GM23338 (cell line): Measurements from ENCODE around the gene RIOX2. TPM values are rescaled to one million over a fixed set of nuclear protein-coding genes. Genes with fewer than 3 reads are reported as not detected.

ENCODE experiments used
- ATAC-seq: fragments of 200-7000 bp; cut with Tn5 transposase; 3 replicates; pipeline ENCODE4 v1.9.1; 2020
- DNase-seq: peaks from one replicate; pipeline ENCODE4 v3.0.0-alpha.2; 2015; ENCODE audit warnings: low spot score
- H2AFZ ChIP-seq: fragments of 200-600 bp; sonication (generic); 2 replicates; pipeline ENCODE4 v1.8.0; 2016; ENCODE audit warnings: antibody characterized with exemption, mild to moderate bottlenecking, moderate library complexity
- H3F3A ChIP-seq: fragments of 200-600 bp; sonication (generic); replicated peaks from 2 replicates; pipeline ENCODE4 v1.8.0; 2017; ENCODE audit warnings: antibody characterized with exemption, mixed run types, low read depth
- H3K27ac ChIP-seq: fragments of 200-600 bp; sonication (generic); 2 replicates; pipeline ENCODE4 v1.6.1; 2016; ENCODE audit warnings: low read depth
- H3K27me3 ChIP-seq: fragments of 200-600 bp; sonication (generic); 2 replicates; pipeline ENCODE4 v1.8.0; 2016; ENCODE audit warnings: mild to moderate bottlenecking, mixed run types, moderate library complexity; ENCODE audit not compliant: insufficient read depth
- H3K36me3 ChIP-seq: fragments of 200-600 bp; sonication (generic); 2 replicates; pipeline ENCODE4 v1.8.0; 2016; ENCODE audit warnings: mild to moderate bottlenecking; ENCODE audit not compliant: insufficient read depth
- H3K4me1 ChIP-seq: fragments of 200-600 bp; sonication (generic); 2 replicates; pipeline ENCODE4 v1.8.0; 2016; ENCODE audit warnings: mild to moderate bottlenecking, moderate library complexity; ENCODE audit not compliant: insufficient read depth
- H3K4me2 ChIP-seq: fragments of 200-600 bp; sonication (generic); 2 replicates; pipeline ENCODE4 v1.7.1; 2017; ENCODE audit warnings: mixed run types
- H3K4me3 ChIP-seq: fragments of 200-600 bp; sonication (generic); 2 replicates; pipeline ENCODE4 v1.6.1; 2016; ENCODE audit warnings: mixed run types
- H3K79me2 ChIP-seq: fragments of 200-600 bp; sonication (generic); replicated peaks from 2 replicates; pipeline ENCODE4 v1.8.0; 2017; ENCODE audit warnings: mild to moderate bottlenecking; ENCODE audit not compliant: insufficient read depth
- H3K9me2 ChIP-seq: fragments of 200-600 bp; sonication (generic); 2 replicates; pipeline ENCODE4 v1.8.0; 2017; ENCODE audit not compliant: insufficient read depth
- H4K20me1 ChIP-seq: fragments of 200-600 bp; sonication (generic); replicated peaks from 2 replicates; pipeline ENCODE4 v1.8.0; 2017; ENCODE audit warnings: mild to moderate bottlenecking; ENCODE audit not compliant: insufficient read depth
- H3K27ac Mint-ChIP-seq: 2 replicates; pipeline ENCODE4 v1.8.0; 2020; ENCODE audit warnings: inconsistent platforms, mild to moderate bottlenecking, moderate library complexity, mixed read lengths
- H3K27me3 Mint-ChIP-seq: 3 replicates; pipeline ENCODE4 v1.8.0; 2022; ENCODE audit warnings: low read depth, mild to moderate bottlenecking, moderate library complexity, mixed read lengths, inconsistent platforms; ENCODE audit not compliant: insufficient read depth, poor library complexity
- H3K36me3 Mint-ChIP-seq: 3 replicates; pipeline ENCODE4 v1.8.0; 2021; ENCODE audit warnings: low read depth, mild to moderate bottlenecking, inconsistent platforms, moderate library complexity, mixed read lengths
- H3K4me1 Mint-ChIP-seq: 3 replicates; pipeline ENCODE4 v1.8.0; 2020; ENCODE audit warnings: mild to moderate bottlenecking, inconsistent platforms, mixed read lengths
- H3K4me3 Mint-ChIP-seq: 3 replicates; pipeline ENCODE4 v1.8.0; 2021; ENCODE audit warnings: moderate library complexity, mild to moderate bottlenecking, inconsistent platforms, mixed read lengths
- H3K9me3 Mint-ChIP-seq: 3 replicates; pipeline ENCODE4 v1.8.0; 2020; ENCODE audit warnings: moderate library complexity, mild to moderate bottlenecking, inconsistent platforms, mixed read lengths
- EZH2phosphoT487 ChIP-seq: fragments of 200-600 bp; sonication (generic); IDR thresholded peaks from one replicate; pipeline ENCODE4 v1.8.1; 2018; ENCODE audit warnings: antibody characterized with exemption; ENCODE audit not compliant: unreplicated experiment
- JUNB ChIP-seq: IDR thresholded peaks from one replicate; pipeline ENCODE4 v1.6.1; 2016; ENCODE audit warnings: antibody characterized with exemption; ENCODE audit not compliant: unreplicated experiment
- NANOG ChIP-seq: IDR thresholded peaks from 2 replicates; pipeline ENCODE4 v1.6.1; 2016; ENCODE audit warnings: antibody characterized with exemption, borderline replicate concordance
- ZNF114 ChIP-seq: fragments of 250-450 bp; sonication (Bioruptor Pico); IDR thresholded peaks from 2 replicates; pipeline ENCODE4 v1.5.0; 2020; ENCODE audit warnings: mild to moderate bottlenecking, moderate library complexity
- polyA plus RNA-seq: library from polyadenylated mRNA; unstranded; fragments of >200 nt; fragmentation: Nextera tagmentation; extraction: Ambion mirVana; gene quantifications from 2 replicates; pipeline ENCODE4 v1.2.1, GENCODE V29; 2016
- total RNA-seq: library from RNA; depleted of rRNA; stranded (reverse); fragments of >200 nt; shearing (Covaris generic); gene quantifications from 2 replicates; pipeline ENCODE4 v1.2.3, GENCODE V29; 2014
- TF ChIP-seq, protein P1 (sequence below): fragments of 250-450 bp; sonication (Bioruptor Pico); IDR thresholded peaks from 2 replicates; pipeline ENCODE4 v1.5.0; 2020; ENCODE audit warnings: mild to moderate bottlenecking, moderate library complexity
- TF ChIP-seq, protein P2 (sequence below), 2 experiments: fragments of 200-600 bp in 1 of 2; sonication (generic) in 1 of 2; conservative IDR thresholded peaks; 2 replicates each; pipeline versions ENCODE4 v1.5.1 to v1.6.1; 2016 to 2017; ENCODE audit warnings: antibody characterized with exemption in 2 of 2, low read depth in 2 of 2, mild to moderate bottlenecking in 2 of 2, moderate library complexity in 1 of 2

The RIOX2 gene
- total and polyA plus RNA-seq, 2 experiments from 2014 or later = 9.0 to 10.7 TPM

DNA sequence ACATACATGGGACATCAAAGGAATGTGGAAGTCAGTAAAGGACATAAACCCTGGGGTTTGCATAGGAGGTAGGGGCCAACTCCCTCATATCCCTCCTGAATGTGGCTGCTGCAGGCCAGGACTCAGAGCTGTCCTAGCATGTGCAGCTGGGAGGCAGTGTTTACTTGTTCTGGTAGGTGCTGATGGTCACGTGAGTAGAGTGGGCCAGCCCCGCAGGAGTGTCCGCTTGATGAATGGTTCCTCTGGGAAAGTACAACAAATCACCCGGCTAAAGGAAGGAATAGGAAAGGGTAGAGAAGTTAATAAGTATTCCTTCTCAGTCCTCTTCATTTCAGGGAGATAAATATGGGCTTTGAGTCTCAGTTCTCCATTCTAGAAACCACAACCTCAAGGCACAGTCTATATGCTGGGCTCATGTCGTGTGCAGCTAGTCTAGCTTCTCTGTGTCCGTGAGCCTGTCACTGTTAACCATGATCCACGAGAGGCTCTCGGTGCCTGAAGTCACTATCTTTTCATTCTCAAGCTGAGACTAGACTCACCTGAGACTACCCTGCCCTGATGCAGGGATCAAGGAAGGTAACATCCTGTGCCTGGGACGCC lies 17.9 kb downstream of the RIOX2 start:
- peak; percentile 47; the same call in 2 of the 3 replicates for ATAC-seq
- H3K27me3 Mint-ChIP-seq = no peaks in the 10 kb centered on the region
- H3K4me3 Mint-ChIP-seq = no peak overlapping the region

DNA sequence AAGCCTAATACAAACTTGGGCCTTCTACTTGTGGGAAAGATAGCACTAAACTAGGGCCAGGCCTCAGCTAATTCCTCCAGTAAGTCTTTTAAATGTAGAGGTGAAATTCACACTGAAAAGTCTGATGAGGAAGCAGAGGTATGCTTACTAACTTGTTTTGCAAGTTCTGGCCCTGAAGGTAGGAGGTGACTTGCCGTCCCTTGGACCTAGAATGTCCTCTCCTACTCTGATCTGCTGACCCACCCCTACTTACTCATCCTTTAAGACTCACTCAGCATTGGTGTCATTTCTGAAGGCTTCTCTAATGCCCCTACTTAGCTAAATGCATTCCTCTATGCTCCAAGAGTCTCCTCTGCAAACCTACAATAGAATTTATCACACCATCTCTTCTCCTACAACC lies 19.4 kb downstream of the RIOX2 start:
- Histone ChIP-seq H4K20me1 (no peaks in the 10 kb centered on the region; the same call in 1 of the 2 replicates), H3K4me3 (no peak overlapping the region), H3K4me2 (no peak overlapping the region), H3K36me3 (0 out of 2 replicates have a peak, but pooled peaks cover 3% of the 10 kb centered on the region), H3K4me1 (no peaks in the 10 kb centered on the region), H2AFZ (no peak overlapping the region), H3K9me2 (no peaks in the 10 kb centered on the region), H3K27me3 (no peaks in the 10 kb centered on the region), H3F3A (no peaks in the 10 kb centered on the region), H3K79me2 (no peaks in the 10 kb centered on the region), H3K27ac (no peak overlapping the region)
- Mint-ChIP-seq H3K36me3 (peaks cover 18% of the 10 kb centered on the region), H3K4me3 (no peak overlapping the region), H3K27me3 (no peaks in the 10 kb centered on the region), H3K4me1 (peaks cover 3% of the 10 kb centered on the region; the same call in 2 of the 3 replicates), H3K27ac (no peak overlapping the region), H3K9me3 (no peaks in the 10 kb centered on the region)
- no peak for DNase-seq
- no peak for ATAC-seq
- TF ChIP-seq ZNF114 (CRISPR knock-in tag) = no peak
- TF ChIP-seq, protein P1, sequence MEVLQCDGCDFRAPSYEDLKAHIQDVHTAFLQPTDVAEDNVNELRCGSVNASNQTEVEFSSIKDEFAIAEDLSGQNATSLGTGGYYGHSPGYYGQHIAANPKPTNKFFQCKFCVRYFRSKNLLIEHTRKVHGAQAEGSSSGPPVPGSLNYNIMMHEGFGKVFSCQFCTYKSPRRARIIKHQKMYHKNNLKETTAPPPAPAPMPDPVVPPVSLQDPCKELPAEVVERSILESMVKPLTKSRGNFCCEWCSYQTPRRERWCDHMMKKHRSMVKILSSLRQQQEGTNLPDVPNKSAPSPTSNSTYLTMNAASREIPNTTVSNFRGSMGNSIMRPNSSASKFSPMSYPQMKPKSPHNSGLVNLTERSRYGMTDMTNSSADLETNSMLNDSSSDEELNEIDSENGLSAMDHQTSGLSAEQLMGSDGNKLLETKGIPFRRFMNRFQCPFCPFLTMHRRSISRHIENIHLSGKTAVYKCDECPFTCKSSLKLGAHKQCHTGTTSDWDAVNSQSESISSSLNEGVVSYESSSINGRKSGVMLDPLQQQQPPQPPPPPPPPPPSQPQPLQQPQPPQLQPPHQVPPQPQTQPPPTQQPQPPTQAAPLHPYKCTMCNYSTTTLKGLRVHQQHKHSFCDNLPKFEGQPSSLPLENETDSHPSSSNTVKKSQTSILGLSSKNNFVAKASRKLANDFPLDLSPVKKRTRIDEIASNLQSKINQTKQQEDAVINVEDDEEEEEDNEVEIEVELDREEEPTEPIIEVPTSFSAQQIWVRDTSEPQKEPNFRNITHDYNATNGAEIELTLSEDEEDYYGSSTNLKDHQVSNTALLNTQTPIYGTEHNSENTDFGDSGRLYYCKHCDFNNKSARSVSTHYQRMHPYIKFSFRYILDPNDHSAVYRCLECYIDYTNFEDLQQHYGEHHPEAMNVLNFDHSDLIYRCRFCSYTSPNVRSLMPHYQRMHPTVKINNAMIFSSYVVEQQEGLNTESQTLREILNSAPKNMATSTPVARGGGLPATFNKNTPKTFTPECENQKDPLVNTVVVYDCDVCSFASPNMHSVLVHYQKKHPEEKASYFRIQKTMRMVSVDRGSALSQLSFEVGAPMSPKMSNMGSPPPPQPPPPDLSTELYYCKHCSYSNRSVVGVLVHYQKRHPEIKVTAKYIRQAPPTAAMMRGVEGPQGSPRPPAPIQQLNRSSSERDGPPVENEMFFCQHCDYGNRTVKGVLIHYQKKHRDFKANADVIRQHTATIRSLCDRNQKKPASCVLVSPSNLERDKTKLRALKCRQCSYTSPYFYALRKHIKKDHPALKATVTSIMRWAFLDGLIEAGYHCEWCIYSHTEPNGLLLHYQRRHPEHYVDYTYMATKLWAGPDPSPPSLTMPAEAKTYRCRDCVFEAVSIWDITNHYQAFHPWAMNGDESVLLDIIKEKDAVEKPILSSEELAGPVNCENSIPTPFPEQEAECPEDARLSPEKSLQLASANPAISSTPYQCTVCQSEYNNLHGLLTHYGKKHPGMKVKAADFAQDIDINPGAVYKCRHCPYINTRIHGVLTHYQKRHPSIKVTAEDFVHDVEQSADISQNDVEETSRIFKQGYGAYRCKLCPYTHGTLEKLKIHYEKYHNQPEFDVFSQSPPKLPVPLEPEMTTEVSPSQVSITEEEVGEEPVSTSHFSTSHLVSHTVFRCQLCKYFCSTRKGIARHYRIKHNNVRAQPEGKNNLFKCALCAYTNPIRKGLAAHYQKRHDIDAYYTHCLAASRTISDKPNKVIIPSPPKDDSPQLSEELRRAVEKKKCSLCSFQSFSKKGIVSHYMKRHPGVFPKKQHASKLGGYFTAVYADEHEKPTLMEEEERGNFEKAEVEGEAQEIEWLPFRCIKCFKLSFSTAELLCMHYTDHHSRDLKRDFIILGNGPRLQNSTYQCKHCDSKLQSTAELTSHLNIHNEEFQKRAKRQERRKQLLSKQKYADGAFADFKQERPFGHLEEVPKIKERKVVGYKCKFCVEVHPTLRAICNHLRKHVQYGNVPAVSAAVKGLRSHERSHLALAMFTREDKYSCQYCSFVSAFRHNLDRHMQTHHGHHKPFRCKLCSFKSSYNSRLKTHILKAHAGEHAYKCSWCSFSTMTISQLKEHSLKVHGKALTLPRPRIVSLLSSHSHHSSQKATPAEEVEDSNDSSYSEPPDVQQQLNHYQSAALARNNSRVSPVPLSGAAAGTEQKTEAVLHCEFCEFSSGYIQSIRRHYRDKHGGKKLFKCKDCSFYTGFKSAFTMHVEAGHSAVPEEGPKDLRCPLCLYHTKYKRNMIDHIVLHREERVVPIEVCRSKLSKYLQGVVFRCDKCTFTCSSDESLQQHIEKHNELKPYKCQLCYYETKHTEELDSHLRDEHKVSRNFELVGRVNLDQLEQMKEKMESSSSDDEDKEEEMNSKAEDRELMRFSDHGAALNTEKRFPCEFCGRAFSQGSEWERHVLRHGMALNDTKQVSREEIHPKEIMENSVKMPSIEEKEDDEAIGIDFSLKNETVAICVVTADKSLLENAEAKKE = no peak
- no peak for TF ChIP-seq JUNB
- TF ChIP-seq, protein P2, sequence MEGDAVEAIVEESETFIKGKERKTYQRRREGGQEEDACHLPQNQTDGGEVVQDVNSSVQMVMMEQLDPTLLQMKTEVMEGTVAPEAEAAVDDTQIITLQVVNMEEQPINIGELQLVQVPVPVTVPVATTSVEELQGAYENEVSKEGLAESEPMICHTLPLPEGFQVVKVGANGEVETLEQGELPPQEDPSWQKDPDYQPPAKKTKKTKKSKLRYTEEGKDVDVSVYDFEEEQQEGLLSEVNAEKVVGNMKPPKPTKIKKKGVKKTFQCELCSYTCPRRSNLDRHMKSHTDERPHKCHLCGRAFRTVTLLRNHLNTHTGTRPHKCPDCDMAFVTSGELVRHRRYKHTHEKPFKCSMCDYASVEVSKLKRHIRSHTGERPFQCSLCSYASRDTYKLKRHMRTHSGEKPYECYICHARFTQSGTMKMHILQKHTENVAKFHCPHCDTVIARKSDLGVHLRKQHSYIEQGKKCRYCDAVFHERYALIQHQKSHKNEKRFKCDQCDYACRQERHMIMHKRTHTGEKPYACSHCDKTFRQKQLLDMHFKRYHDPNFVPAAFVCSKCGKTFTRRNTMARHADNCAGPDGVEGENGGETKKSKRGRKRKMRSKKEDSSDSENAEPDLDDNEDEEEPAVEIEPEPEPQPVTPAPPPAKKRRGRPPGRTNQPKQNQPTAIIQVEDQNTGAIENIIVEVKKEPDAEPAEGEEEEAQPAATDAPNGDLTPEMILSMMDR (conservative IDR thresholded peaks at IDR 0.05; ENCODE audit: low read depth in 2 of 2) = no peak
- TF ChIP-seq NANOG = no peak

More for the DNA sequence above, 17.9 kb downstream of the RIOX2 start:
- no peaks in the 10 kb centered on the region for H3F3A ChIP-seq
- Mint-ChIP-seq H3K27ac (no peak overlapping the region), H3K36me3 (peaks cover 10% of the 10 kb centered on the region), H3K4me1 (peaks cover 3% of the 10 kb centered on the region; the same call in 2 of the 3 replicates), H3K9me3 (no peaks in the 10 kb centered on the region)
- DNase-seq = no peak
- TF ChIP-seq EZH2phosphoT487 = no peak
- TF ChIP-seq, protein P2 (conservative IDR thresholded peaks at IDR 0.05; ENCODE audit: low read depth in 2 of 2) = peak in 1 of 2 experiments; percentile 35; a peak in 1 of 4 replicates
- no peak overlapping the region for H3K4me2 ChIP-seq
- H3K27me3 ChIP-seq = no peaks in the 10 kb centered on the region
- no peaks in the 10 kb centered on the region; the same call in 1 of the 2 replicates for H4K20me1 ChIP-seq
- H2AFZ ChIP-seq = no peak overlapping the region
- no peak overlapping the region for H3K4me3 ChIP-seq
- no peak overlapping the region for H3K27ac ChIP-seq
- H3K79me2 ChIP-seq = no peaks in the 10 kb centered on the region
- 0 out of 2 replicates have a peak, but pooled peaks cover 3% of the 10 kb centered on the region for H3K36me3 ChIP-seq
- H3K4me1 ChIP-seq = no peaks in the 10 kb centered on the region
- H3K9me2 ChIP-seq = no peaks in the 10 kb centered on the region
